ENCODE measurements around the gene TRIM6.

TRIM6 gene

DNA sequence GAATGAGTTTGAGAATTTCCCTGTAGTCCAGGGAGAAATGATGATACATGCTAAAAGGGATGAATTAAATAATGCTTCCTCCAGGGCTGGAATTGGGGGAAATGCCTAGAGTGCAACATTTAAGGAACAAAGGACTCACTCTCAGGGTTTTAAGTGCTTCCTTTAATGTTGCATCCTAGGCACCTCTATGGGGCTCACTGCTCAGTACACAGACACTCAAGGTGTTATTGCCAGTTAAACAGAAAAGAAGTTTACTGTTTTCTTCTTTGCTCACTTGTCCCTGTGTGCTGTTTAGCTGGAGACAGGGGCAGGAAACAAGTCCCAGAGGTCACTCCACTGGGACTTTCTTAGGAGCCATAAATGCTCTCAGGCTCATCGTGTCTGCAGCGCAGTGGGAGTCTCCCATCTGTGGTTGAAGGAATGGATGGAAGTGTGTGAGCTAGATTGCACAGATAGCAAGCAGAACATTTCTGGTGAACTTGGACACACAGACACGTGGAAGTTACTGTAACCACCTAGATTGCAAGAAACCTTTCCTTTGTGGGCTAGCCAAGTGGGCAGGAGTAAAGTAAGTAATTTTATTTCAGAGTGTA, 39.7 kb upstream of the TRIM6 start:
- TF ChIP-seq, protein P1, sequence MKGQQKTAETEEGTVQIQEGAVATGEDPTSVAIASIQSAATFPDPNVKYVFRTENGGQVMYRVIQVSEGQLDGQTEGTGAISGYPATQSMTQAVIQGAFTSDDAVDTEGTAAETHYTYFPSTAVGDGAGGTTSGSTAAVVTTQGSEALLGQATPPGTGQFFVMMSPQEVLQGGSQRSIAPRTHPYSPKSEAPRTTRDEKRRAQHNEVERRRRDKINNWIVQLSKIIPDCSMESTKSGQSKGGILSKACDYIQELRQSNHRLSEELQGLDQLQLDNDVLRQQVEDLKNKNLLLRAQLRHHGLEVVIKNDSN (IDR thresholded peaks at IDR 0.05), result no peak
- TF ChIP-seq RAD21 (IDR thresholded peaks at IDR 0.05; ENCODE audit: low read depth) (no peak), EGR1 (IDR thresholded peaks at IDR 0.05) (no peak), NFIC (IDR thresholded peaks at IDR 0.05) (no peak), TEAD4 (IDR thresholded peaks at IDR 0.05) (no peak), EP300 (IDR thresholded peaks at IDR 0.05; ENCODE audit: borderline replicate concordance) (no peak), YY1 (IDR thresholded peaks at IDR 0.05; ENCODE audit: low read depth) (no peak), TAF1 (IDR thresholded peaks at IDR 0.05; ENCODE audit: low read depth) (no peak), CREB1 (IDR thresholded peaks at IDR 0.05; ENCODE audit: low read depth) (no peak), CEBPB (IDR thresholded peaks at IDR 0.05) (no peak)
- TF ChIP-seq, protein P2, sequence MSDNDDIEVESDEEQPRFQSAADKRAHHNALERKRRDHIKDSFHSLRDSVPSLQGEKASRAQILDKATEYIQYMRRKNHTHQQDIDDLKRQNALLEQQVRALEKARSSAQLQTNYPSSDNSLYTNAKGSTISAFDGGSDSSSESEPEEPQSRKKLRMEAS (IDR thresholded peaks at IDR 0.05), result no peak
- TF ChIP-seq, protein P3, sequence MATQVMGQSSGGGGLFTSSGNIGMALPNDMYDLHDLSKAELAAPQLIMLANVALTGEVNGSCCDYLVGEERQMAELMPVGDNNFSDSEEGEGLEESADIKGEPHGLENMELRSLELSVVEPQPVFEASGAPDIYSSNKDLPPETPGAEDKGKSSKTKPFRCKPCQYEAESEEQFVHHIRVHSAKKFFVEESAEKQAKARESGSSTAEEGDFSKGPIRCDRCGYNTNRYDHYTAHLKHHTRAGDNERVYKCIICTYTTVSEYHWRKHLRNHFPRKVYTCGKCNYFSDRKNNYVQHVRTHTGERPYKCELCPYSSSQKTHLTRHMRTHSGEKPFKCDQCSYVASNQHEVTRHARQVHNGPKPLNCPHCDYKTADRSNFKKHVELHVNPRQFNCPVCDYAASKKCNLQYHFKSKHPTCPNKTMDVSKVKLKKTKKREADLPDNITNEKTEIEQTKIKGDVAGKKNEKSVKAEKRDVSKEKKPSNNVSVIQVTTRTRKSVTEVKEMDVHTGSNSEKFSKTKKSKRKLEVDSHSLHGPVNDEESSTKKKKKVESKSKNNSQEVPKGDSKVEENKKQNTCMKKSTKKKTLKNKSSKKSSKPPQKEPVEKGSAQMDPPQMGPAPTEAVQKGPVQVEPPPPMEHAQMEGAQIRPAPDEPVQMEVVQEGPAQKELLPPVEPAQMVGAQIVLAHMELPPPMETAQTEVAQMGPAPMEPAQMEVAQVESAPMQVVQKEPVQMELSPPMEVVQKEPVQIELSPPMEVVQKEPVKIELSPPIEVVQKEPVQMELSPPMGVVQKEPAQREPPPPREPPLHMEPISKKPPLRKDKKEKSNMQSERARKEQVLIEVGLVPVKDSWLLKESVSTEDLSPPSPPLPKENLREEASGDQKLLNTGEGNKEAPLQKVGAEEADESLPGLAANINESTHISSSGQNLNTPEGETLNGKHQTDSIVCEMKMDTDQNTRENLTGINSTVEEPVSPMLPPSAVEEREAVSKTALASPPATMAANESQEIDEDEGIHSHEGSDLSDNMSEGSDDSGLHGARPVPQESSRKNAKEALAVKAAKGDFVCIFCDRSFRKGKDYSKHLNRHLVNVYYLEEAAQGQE (IDR thresholded peaks at IDR 0.05; ENCODE audit: low read depth), result no peak

DNA sequence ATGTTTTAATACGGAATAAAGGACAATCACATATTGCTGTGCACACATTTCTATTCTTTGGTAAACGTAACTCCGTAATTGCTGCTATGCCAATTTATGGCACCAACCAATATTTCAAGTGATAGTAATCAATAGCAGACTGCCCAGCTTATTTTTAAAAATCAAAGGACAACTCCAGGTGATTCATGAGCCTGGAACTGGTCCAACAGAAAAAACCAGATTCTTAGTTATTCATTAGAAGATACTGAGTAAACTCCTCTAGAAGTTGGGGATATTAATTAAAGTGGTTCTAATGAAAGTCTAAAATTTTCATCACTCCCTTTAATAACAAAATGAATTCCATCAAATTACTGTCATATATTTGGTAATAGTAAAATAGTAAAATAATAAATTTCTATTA, 38.7 kb upstream of the TRIM6 start:
- TF ChIP-seq TEAD4 (IDR thresholded peaks at IDR 0.05) (no peak), TAF1 (IDR thresholded peaks at IDR 0.05; ENCODE audit: low read depth) (no peak), CEBPB (IDR thresholded peaks at IDR 0.05) (no peak), CREB1 (IDR thresholded peaks at IDR 0.05; ENCODE audit: low read depth) (no peak), RAD21 (IDR thresholded peaks at IDR 0.05; ENCODE audit: low read depth) (no peak), YY1 (IDR thresholded peaks at IDR 0.05; ENCODE audit: low read depth) (no peak), TCF12 (IDR thresholded peaks at IDR 0.05; ENCODE audit: low read depth) (no peak), EGR1 (IDR thresholded peaks at IDR 0.05) (no peak), FOXM1 (IDR thresholded peaks at IDR 0.05; ENCODE audit: borderline replicate concordance, low read depth) (no peak), EP300 (IDR thresholded peaks at IDR 0.05; ENCODE audit: borderline replicate concordance) (no peak), NFIC (IDR thresholded peaks at IDR 0.05) (no peak), ZBTB7A (IDR thresholded peaks at IDR 0.05; ENCODE audit: low read depth) (no peak)
- TF ChIP-seq, protein P3 (IDR thresholded peaks at IDR 0.05; ENCODE audit: low read depth), result no peak
- TF ChIP-seq, protein P2 (IDR thresholded peaks at IDR 0.05), result no peak
- TF ChIP-seq, protein P1 (IDR thresholded peaks at IDR 0.05), result no peak

DNA sequence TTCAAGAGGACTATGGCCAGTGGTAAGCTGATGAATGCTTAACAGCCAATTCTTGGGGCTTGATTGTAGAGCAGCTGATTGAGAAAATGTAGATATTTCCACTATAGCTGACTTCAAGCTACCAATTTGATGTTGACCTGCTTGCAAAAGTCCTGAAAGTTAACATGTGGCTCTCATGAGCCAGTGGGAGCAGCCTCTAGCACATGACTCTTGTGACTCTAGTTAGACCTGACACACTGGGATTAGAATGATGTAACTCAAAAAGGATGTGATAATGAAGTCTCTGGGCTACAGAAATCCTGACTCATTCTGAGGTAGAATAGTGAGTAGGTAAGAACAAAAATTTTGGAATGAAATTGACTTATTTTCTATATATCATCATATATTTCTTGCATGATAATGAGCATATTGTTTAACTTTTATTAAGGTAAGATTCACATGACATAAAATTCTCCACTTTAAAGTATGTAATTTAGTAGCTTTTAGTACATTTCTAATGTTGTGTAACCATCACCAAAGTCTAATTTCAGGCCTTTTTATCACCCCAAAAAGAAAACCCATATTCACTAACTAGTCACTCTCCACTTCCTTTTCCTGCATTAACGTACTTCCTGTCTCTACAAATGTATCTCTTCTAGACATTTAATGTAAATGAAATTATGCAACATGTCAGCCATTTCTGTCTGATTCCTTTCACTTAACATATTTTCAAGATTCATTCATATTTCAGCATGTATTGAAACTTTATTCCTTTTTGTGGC, 32.0 kb upstream of the TRIM6 start:
- no peak for TF ChIP-seq FOXM1 (IDR thresholded peaks at IDR 0.05; ENCODE audit: borderline replicate concordance, low read depth)
- no peak for TF ChIP-seq CEBPB (IDR thresholded peaks at IDR 0.05)
- TF ChIP-seq, protein P3 (IDR thresholded peaks at IDR 0.05; ENCODE audit: low read depth), result no peak
- no peak for TF ChIP-seq YY1 (IDR thresholded peaks at IDR 0.05; ENCODE audit: low read depth)
- no peak for TF ChIP-seq EP300 (IDR thresholded peaks at IDR 0.05; ENCODE audit: borderline replicate concordance)
- no peak for TF ChIP-seq EGR1 (IDR thresholded peaks at IDR 0.05)
- TF ChIP-seq, protein P2 (IDR thresholded peaks at IDR 0.05), result no peak
- TF ChIP-seq ZBTB7A (IDR thresholded peaks at IDR 0.05; ENCODE audit: low read depth), result no peak
- TF ChIP-seq CREB1 (IDR thresholded peaks at IDR 0.05; ENCODE audit: low read depth), result no peak
- TF ChIP-seq NFIC (IDR thresholded peaks at IDR 0.05), result no peak
- no peak for TF ChIP-seq TAF1 (IDR thresholded peaks at IDR 0.05; ENCODE audit: low read depth)
- TF ChIP-seq TEAD4 (IDR thresholded peaks at IDR 0.05), result no peak
- TF ChIP-seq, protein P1 (IDR thresholded peaks at IDR 0.05), result no peak
- no peak for TF ChIP-seq RAD21 (IDR thresholded peaks at IDR 0.05; ENCODE audit: low read depth)
- no peak for TF ChIP-seq TCF12 (IDR thresholded peaks at IDR 0.05; ENCODE audit: low read depth)

Measured in Ishikawa (cell line).